Measurements from ENCODE around the gene DNAJB13.

DNAJB13 gene

GRCh38 chr11:74000307-74001133 is 49.7 kb downstream of the DNAJB13 start:
- no peak for DNase-seq

- DNase-seq: no peak
Measured at GRCh38 chr11:74001822-74002286, 51.0 kb downstream of the DNAJB13 start.

GRCh38 chr11:74002832-74003231 is 52.0 kb downstream of the DNAJB13 start:
- DNase-seq: no peak

GRCh38 chr11:74004046-74004695 is 53.3 kb downstream of the DNAJB13 start:
- no peak for DNase-seq

GRCh38 chr11:74004759-74005615 is 54.2 kb downstream of the DNAJB13 start:
- DNase-seq: peak; percentile 54 to 98 (median 81)

GRCh38 chr11:74005721-74006517 is 55.1 kb downstream of the DNAJB13 start:
- DNase-seq: no peak

- no peak for DNase-seq
Measured at GRCh38 chr11:74006743-74007304, 56.0 kb downstream of the DNAJB13 start.

GRCh38 chr11:74007691-74008372 is 57.0 kb downstream of the DNAJB13 start:
- no peak for DNase-seq

- no peak for DNase-seq
Measured at GRCh38 chr11:74008373-74009229, 57.8 kb downstream of the DNAJB13 start, which contains the start of gene UCP3. Gene UCP3, minus strand, starts transcription at chr11:74009085. Its CDS starts 2,043 bp downstream, at chr11:74007042.

GRCh38 chr11:74009230-74009547 is 58.4 kb downstream of the DNAJB13 start:
- no peak for DNase-seq

- DNase-seq: no peak
Measured at GRCh38 chr11:74009675-74010305, 59.0 kb downstream of the DNAJB13 start.

GRCh38 chr11:74010306-74011300 is 59.8 kb downstream of the DNAJB13 start:
- DNase-seq: peak in 1 of 5 experiments; percentile 29

GRCh38 chr11:74011360-74012073 is 60.7 kb downstream of the DNAJB13 start:
- peak in 3 of 5 experiments; percentile 17 to 89 (median 40) for DNase-seq

GRCh38 chr11:74012074-74012809 is 61.4 kb downstream of the DNAJB13 start:
- no peak for DNase-seq

GRCh38 chr11:74013141-74013540 is 62.3 kb downstream of the DNAJB13 start:
- DNase-seq: no peak

GRCh38 chr11:74014880-74015279 is 64.1 kb downstream of the DNAJB13 start:
- DNase-seq: no peak

All from T-helper 2 cell (primary cell).